Stimulated activated CD4-positive, alpha-beta T cell treated with anti-CD3 and anti-CD28 coated beads, Interleukin-2, amount 100 ng/mL, for 4 hours (primary cell): ENCODE measurements around the gene COL3A1.

ENCODE experiments used
- DNase-seq: peaks from one replicate; pipeline ENCODE4 v3.0.0-alpha.2; 2020; ENCODE audit warnings: low read depth

The COL3A1 gene

GRCh38 chr2:188975497-188976102, 1.4 kb downstream of the COL3A1 start:
- no peak for DNase-seq

DNA sequence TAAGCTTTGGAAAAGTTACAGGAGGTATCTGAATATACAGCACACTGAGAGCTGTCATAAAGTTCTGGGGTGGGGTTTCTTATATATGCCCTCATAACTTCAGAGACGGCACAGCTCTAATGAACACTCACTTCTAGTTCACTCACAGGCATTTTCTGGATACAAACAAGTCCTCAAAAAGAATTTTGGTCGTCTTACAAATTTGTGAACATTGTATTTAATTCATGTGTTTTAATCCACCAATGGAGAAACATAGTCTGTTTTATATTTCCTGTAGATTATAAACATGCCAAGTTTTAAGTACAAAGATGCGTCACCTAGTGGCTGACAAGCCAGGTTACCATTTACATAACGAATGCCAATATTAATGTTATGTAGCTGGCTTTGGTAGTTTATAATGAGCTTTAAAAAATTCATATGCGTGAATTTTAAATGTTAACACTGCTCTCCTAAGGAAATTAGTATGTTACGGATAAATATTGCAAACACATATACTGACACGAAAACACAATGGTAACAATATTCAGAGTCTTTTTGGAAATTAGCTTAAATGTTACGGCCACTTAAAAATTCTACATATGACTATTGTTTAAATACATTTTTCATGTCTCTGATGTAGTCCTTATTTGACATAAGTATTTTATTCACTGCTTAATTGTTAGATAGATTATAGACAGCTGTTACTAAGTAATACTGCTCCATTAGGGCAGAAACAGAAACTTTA, 2.5 kb downstream of the COL3A1 start:
- DNase-seq: no peak

DNA sequence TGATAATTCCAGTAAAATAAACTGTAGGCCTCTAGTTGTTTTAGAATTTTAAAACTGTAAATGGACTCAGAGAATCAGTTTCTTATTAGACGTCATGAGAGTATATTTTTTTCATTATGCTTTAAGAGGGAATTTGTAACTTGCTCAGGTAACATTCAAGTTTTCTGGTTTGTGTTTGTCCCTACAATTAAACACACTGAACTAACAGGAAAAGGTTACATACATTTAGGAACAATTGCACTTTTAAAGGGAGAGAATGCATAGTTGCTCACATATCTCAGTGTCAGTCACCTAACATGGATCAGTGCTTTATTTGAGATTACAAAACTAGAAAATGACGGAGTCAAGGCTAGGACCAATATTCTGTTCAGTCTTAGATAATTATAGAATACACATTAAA, 3.1 kb downstream of the COL3A1 start:
- no peak for DNase-seq

GRCh38 chr2:188978291-188979081, 4.3 kb downstream of the COL3A1 start:
- DNase-seq: no peak

- DNase-seq: no peak
These were observed 5.3 kb downstream of the COL3A1 start for GRCh38 chr2:188979187-188980114.

- no peak for DNase-seq
These were observed 9.4 kb downstream of the COL3A1 start for GRCh38 chr2:188983427-188984064.

- DNase-seq: no peak
These were observed 9.9 kb downstream of the COL3A1 start for GRCh38 chr2:188984065-188984491.

DNA sequence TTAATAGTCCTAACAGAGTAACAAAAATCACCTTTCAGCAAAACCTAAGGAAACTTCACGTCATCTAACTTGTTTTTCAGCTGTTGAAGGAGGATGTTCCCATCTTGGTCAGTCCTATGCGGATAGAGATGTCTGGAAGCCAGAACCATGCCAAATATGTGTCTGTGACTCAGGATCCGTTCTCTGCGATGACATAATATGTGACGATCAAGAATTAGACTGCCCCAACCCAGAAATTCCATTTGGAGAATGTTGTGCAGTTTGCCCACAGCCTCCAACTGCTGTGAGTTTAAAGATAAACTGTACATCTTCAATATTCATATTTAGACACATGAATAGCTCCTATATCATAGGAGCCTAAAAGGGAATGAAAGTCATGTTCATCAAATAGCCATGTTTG, 10.5 kb downstream of the COL3A1 start:
- DNase-seq: no peak

GRCh38 chr2:188986839-188987238, 12.7 kb downstream of the COL3A1 start:
- DNase-seq: no peak

DNA sequence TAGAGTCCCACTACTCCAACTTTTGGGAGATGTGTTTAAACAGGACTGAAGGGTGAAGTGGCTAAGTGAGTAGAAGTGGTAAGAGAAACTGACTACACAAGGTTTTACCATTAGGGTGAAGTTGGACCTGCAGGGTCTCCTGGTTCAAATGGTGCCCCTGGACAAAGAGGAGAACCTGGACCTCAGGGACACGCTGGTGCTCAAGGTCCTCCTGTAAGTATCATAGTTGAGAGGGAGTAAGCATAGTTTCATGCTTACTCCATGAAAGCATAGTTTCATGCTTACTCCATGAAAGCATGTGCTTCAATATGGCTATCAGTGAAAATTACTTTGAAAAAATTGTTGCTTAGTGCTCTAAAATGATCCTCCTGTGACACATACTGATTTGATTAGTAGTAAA, 19.1 kb downstream of the COL3A1 start:
- no peak for DNase-seq

DNA sequence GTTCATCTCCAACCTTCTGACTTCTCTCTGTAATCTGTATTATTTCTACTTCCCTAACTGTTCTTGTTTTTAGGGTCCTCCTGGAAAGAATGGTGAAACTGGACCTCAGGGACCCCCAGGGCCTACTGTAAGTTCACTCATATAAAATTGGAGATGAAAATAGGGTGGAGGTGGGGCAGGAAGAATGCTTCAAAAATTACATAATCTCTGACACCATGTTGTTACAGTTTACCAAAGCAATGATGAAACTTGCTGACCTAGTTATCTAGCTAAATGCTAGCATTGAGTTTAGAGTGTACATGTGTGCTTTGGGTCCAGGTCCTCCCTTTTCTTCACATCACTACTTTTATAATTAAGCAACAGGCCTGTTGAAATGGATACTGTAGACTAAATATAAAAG, 23.1 kb downstream of the COL3A1 start:
- DNase-seq: no peak

GRCh38 chr2:189000221-189000620, 26.0 kb downstream of the COL3A1 start:
- no peak for DNase-seq

DNA sequence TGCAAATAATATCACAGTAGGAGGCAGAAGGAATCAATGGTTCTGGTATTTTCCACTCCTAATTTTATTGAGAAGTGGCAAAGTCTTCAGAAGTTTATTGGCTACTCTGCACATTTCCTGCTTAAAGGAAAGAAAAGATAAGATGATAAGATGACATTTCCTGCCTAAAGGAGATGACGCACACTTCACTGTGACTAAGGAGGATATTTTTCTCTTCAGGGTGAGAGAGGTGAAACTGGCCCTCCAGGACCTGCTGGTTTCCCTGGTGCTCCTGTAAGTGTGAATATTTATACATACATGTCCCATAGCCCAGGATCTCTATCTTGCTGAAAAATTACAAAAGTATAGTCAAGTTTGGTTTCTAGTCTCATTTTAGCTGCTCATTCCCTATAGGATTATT, 27.9 kb downstream of the COL3A1 start:
- no peak for DNase-seq

DNA sequence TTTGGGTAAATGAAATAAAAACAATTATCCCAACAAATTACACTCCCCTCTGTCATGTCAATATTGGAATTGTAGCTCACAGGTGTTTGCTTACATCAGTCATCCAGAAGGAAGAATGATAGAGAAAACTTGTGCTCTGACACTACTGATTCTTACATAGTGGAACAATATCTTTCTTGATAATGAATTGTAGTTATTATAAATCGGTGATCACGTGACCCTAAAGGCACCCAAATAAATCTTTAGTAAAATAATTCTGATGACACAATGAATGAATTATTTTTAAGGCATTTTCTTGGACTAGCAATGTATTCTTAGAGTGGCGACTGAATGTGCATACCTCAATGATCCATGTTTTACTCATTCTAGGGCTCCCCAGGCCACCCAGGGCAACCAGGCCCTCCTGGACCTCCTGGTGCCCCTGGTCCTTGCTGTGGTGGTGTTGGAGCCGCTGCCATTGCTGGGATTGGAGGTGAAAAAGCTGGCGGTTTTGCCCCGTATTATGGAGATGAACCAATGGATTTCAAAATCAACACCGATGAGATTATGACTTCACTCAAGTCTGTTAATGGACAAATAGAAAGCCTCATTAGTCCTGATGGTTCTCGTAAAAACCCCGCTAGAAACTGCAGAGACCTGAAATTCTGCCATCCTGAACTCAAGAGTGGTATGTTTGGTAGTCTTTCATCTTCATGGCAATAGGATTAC, 34.5 kb downstream of the COL3A1 start:
- no peak for DNase-seq

DNA sequence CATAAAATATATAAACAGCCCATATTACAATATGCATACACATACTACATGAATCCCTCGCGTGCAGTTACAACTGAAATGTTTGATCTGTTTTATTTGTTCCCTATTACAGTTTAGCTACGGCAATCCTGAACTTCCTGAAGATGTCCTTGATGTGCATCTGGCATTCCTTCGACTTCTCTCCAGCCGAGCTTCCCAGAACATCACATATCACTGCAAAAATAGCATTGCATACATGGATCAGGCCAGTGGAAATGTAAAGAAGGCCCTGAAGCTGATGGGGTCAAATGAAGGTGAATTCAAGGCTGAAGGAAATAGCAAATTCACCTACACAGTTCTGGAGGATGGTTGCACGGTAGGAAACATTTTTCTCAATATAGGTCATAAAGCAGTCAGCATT, 36.4 kb downstream of the COL3A1 start:
- no peak for DNase-seq

GRCh38 chr2:189012351-189012750, 38.2 kb downstream of the COL3A1 start:
- DNase-seq: no peak

- no peak for DNase-seq
These were observed 38.9 kb downstream of the COL3A1 start for GRCh38 chr2:189013031-189013430.

GRCh38 chr2:189013671-189014448, 39.7 kb downstream of the COL3A1 start:
- DNase-seq: no peak

DNA sequence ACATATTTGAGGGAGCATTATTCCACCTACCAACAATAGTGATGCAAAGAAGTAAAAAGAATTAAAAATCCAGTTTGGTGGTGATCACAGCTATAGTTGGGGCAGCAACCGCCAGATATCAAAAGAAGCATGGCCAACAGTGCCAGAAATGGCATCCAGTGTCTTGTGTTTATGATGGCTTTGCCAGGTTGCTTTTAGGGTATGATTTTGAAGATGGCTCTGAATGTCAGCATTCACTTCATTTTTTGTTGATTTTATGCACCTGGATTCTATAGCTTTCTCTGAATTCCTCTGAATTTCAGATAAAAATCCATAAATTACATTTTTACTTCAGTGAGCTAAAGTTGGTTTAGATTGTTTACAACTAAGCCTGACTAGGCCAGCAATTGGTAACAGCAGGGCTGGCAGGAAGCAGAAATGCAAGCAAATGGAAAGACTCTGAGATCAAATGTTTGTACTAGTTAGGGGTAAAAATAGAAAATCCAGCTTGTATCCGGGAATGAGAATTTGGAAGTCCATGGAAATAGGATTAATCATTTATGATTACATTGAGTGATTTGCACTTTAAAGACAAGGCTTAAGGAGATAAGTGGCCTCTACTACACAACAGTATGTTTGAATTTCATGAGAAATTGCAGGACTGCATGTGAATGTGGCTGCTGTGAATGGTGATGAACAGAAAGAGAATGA, 40.4 kb downstream of the COL3A1 start:
- no peak for DNase-seq

GRCh38 chr2:189015359-189015758, 41.2 kb downstream of the COL3A1 start:
- DNase-seq: no peak
